Kidney (tissue), 14 donors: ENCODE results near the gene IFT27. TPM values are rescaled to one million over a fixed set of nuclear protein-coding genes. Genes with fewer than 3 reads are reported as not detected.

Experiments
- DNase-seq, 5 donors: peaks; one replicate each; pipeline ENCODE4 v3.0.0-alpha.2; 2013 to 2020
- FAIRE-seq: peaks from 2 replicates; lab custom pipeline; 2012; peaks lifted over from hg19 to GRCh38; lab: Jason Lieb, UNC
- H3K27ac ChIP-seq, 2 donors: one replicate each; pipeline ENCODE4 v1.7.0; 2013; ENCODE audit warnings: low read depth in 2 of 2, low read length in 2 of 2, inconsistent platforms in 1 of 2
- H3K27me3 ChIP-seq: one replicate; pipeline ENCODE4 v1.7.1; 2013; ENCODE audit warnings: low read length, inconsistent platforms; ENCODE audit not compliant: control insufficient read depth, insufficient read depth
- H3K36me3 ChIP-seq, 3 donors: one replicate each; pipeline versions ENCODE4 v1.7.0 to v1.7.1; 2013; ENCODE audit warnings: low read length in 3 of 3, control low read depth in 1 of 3, inconsistent platforms in 1 of 3; ENCODE audit not compliant: insufficient read depth in 3 of 3, control insufficient read depth in 2 of 3
- H3K4me1 ChIP-seq, 3 donors: one replicate each; pipeline versions ENCODE4 v1.7.0 to v1.7.1; 2013; ENCODE audit warnings: low read length in 3 of 3, inconsistent platforms in 1 of 3, low read depth in 1 of 3; ENCODE audit not compliant: control insufficient read depth in 2 of 3, insufficient read depth in 2 of 3
- H3K4me3 ChIP-seq, 3 donors: one replicate each; pipeline versions ENCODE4 v1.7.0 to v1.8.1; 2013; ENCODE audit warnings: low read length in 3 of 3, control low read depth in 1 of 3, inconsistent platforms in 1 of 3
- H3K9ac ChIP-seq, 3 donors: one replicate each; pipeline versions ENCODE4 v1.7.0 to v1.7.1; 2013; ENCODE audit warnings: low read length in 3 of 3, control low read depth in 1 of 3, inconsistent platforms in 1 of 3
- H3K9me3 ChIP-seq, 3 donors: one replicate each; pipeline versions ENCODE4 v1.7.0 to v1.7.1; 2013; ENCODE audit warnings: low read length in 3 of 3, control low read depth in 1 of 3, inconsistent platforms in 1 of 3; ENCODE audit not compliant: control insufficient read depth in 2 of 3, insufficient read depth in 1 of 3
- intact Hi-C: fragments of 100-400 bp; cut with DNase I; formaldehyde crosslinking; loops from one replicate; pipeline ENCODE4 v1.11.1; 2022
- polyA plus RNA-seq: library from polyadenylated mRNA; stranded (reverse); fragments of 350-450 nt; fragmentation: Illumina TruSeq; extraction: RNeasy Lipid Tissue Mini Kit (QIAGEN cat#74804); gene quantifications from one replicate; pipeline ENCODE4 v1.2.3, GENCODE V29; 2014; ENCODE audit warnings: low read depth, low replicate concordance; ENCODE audit not compliant: insufficient read depth
- total RNA-seq: library from RNA; stranded (reverse); fragmentation: NEBNext Ultra II Directional; extraction: Animal tissue kit (Norgen Biotek cat#: 25700); gene quantifications from one replicate; pipeline ENCODE4 v1.2.1, GENCODE V29; 2021
- TF ChIP-seq, protein P1 (sequence below): IDR thresholded peaks from 3 replicates; pipeline ENCODE4 v1.5.1; 2012; ENCODE audit warnings: mild to moderate bottlenecking, moderate library complexity, borderline replicate concordance; ENCODE audit not compliant: insufficient read depth; ENCODE audit errors: extremely low read depth
- donor health status: control.
- donor health status: control.
- donor health status: control.
- donor health status: control.
- donor health status: control.
- donor health status: DM: yes; HTN: yes; CAD: no.
- donor health status: Normal renal cell carcinoma (clear cell type).

IFT27 gene
- total and polyA plus RNA-seq, 2 donors from 2014 or later = 33.1 to 52.7 TPM

- intact Hi-C loops = no loop called here
- DNase-seq (no peak), FAIRE-seq (no peak)
- H3K4me1 ChIP-seq = no peaks in the 10 kb centered on the region
- no peak overlapping the region for H3K27ac ChIP-seq
- H3K9ac ChIP-seq = no peak overlapping the region
- H3K9me3 ChIP-seq = no peaks in the 10 kb centered on the region
- TF ChIP-seq, protein P1, sequence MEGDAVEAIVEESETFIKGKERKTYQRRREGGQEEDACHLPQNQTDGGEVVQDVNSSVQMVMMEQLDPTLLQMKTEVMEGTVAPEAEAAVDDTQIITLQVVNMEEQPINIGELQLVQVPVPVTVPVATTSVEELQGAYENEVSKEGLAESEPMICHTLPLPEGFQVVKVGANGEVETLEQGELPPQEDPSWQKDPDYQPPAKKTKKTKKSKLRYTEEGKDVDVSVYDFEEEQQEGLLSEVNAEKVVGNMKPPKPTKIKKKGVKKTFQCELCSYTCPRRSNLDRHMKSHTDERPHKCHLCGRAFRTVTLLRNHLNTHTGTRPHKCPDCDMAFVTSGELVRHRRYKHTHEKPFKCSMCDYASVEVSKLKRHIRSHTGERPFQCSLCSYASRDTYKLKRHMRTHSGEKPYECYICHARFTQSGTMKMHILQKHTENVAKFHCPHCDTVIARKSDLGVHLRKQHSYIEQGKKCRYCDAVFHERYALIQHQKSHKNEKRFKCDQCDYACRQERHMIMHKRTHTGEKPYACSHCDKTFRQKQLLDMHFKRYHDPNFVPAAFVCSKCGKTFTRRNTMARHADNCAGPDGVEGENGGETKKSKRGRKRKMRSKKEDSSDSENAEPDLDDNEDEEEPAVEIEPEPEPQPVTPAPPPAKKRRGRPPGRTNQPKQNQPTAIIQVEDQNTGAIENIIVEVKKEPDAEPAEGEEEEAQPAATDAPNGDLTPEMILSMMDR = no peak
- H3K4me3 ChIP-seq = no peak overlapping the region
- no peaks in the 10 kb centered on the region for H3K36me3 ChIP-seq
- H3K27me3 ChIP-seq = no peaks in the 10 kb centered on the region
Observed at GRCh38 chr22:36714110-36714509, 61.8 kb downstream of the IFT27 start.

DNA sequence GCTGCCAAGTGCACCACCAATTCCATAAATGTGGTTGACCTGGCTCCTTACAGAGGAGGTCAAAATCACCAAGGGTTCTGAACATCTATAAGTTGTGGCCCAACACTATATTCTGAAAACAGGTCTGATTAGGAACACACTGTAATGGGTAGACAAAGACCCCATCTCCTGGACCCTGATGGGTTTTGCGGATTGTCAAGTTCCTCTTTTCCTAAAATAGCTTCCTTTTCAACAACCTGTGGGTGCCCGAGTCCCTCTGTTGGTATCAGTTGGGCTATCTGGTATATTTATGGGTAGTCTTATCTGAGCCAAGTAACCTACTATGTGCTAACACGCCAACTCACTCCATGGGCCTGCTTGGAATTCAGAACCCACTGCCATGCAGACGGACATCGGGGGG is 62.5 kb downstream of the IFT27 start:
- DNase-seq = no peak
- Histone ChIP-seq H3K27ac (no peak overlapping the region), H3K4me1 (no peaks in the 10 kb centered on the region), H3K9me3 (no peaks in the 10 kb centered on the region), H3K36me3 (no peaks in the 10 kb centered on the region), H3K27me3 (no peaks in the 10 kb centered on the region), H3K4me3 (no peak overlapping the region), H3K9ac (no peak overlapping the region)
- intact Hi-C loops = no loop called here
- TF ChIP-seq, protein P1 = no peak
- no peak for FAIRE-seq

Other genes with a start within 250 kb of the IFT27 start
- 140 TPM for gene EIF3D, start 247.0 kb downstream of the IFT27 start, total RNA-seq
- gene EIF3D, start 247.0 kb downstream of the IFT27 start, polyA plus RNA-seq = 129 TPM
- gene CACNG2, start 72.4 kb downstream of the IFT27 start, total RNA-seq = not detected
- gene CACNG2, start 72.4 kb downstream of the IFT27 start, polyA plus RNA-seq = not detected
- gene PVALB, start 40.9 kb upstream of the IFT27 start, total RNA-seq = 2.1 TPM
- 400 TPM for gene PVALB, start 40.9 kb upstream of the IFT27 start, polyA plus RNA-seq
- gene NCF4, start 84.9 kb upstream of the IFT27 start, total RNA-seq = 19.4 TPM
- 4.7 TPM for gene NCF4, start 84.9 kb upstream of the IFT27 start, polyA plus RNA-seq
- gene CSF2RB, start 137.5 kb upstream of the IFT27 start, total RNA-seq = 11.4 TPM
- 1.0 TPM for gene CSF2RB, start 137.5 kb upstream of the IFT27 start, polyA plus RNA-seq
- gene TST, start 243.3 kb upstream of the IFT27 start, total RNA-seq = 48.7 TPM
- gene TST, start 243.3 kb upstream of the IFT27 start, polyA plus RNA-seq = 283 TPM
- gene MPST, start 243.6 kb upstream of the IFT27 start, total RNA-seq = 44.4 TPM
- gene MPST, start 243.6 kb upstream of the IFT27 start, polyA plus RNA-seq = 167 TPM